Activated CD8-positive, alpha-beta T cell treated with anti-CD3 and anti-CD28 coated beads for 36 hours (primary cell): Measurements from ENCODE around the gene CCDC88B. TPM values are rescaled to one million over a fixed set of nuclear protein-coding genes. Genes with fewer than 3 reads are reported as not detected.
"Not testable (repeated sequence)": the region's sequence is repeated elsewhere in the genome, so short reads cannot be mapped to it uniquely, and the experiment has no call there.

ENCODE experiments used
- ATAC-seq: fragments of 200-7000 bp; cut with Tn5 transposase; one replicate; pipeline ENCODE4 v1.10.0; 2021; ENCODE audit warnings: mild to moderate bottlenecking, moderate library complexity
- CTCF ChIA-PET: fragments of 350-600 bp; sonication (Branson Sonifier 250); formaldehyde crosslinking; loops from one replicate; lab custom pipeline; 2021; ENCODE audit warnings: antibody characterized with exemption; lab: Charles Lee
- POLR2A ChIA-PET: fragments of 350-600 bp; sonication (Branson Sonifier 250); formaldehyde crosslinking; loops from one replicate; lab custom pipeline; 2021; ENCODE audit warnings: antibody characterized with exemption; lab: Charles Lee
- DNase-seq: peaks from one replicate; pipeline ENCODE4 v3.0.0-alpha.2; 2020
- H3K27ac Mint-ChIP-seq: one replicate; pipeline ENCODE4 v1.8.0; 2021; ENCODE audit warnings: mild to moderate bottlenecking, mixed read lengths
- H3K27me3 Mint-ChIP-seq: one replicate; pipeline ENCODE4 v1.8.0; 2021; ENCODE audit warnings: mixed read lengths
- H3K36me3 Mint-ChIP-seq: one replicate; pipeline ENCODE4 v1.8.0; 2021; ENCODE audit warnings: low read depth, mixed read lengths
- H3K4me1 Mint-ChIP-seq: one replicate; pipeline ENCODE4 v1.8.0; 2021; ENCODE audit warnings: low read depth, mixed read lengths
- H3K4me3 Mint-ChIP-seq: one replicate; pipeline ENCODE4 v1.8.0; 2021; ENCODE audit warnings: mild to moderate bottlenecking, moderate library complexity, mixed read lengths
- H3K9me3 Mint-ChIP-seq: one replicate; pipeline ENCODE4 v1.8.0; 2021; ENCODE audit warnings: mixed read lengths
- CTCF ChIP-seq: fragments of 200-600 bp; IDR thresholded peaks from one replicate; pipeline ENCODE4 v1.8.0; 2022; ENCODE audit warnings: antibody characterized with exemption, mild to moderate bottlenecking
- intact Hi-C: fragments of 100-400 bp; cut with micrococcal nuclease; formaldehyde crosslinking; loops from one replicate; pipeline ENCODE4 v1.10.0; 2022
- total RNA-seq, 2 experiments: library from RNA; stranded (reverse); gene quantifications; one replicate each; pipeline ENCODE4 v1.2.3, GENCODE V29; 2021

Gene CCDC88B
- total RNA-seq, 2 experiments from 2014 or later, result 65.8 to 76.1 TPM

GRCh38 chr11:64305075-64305690 is 34.8 kb upstream of the CCDC88B start, which contains the start of gene ESRRA:
Gene ESRRA, plus strand, starts transcription at chr11:64305524. Its CDS starts 1,656 bp downstream, at chr11:64307180.
- DNase-seq (peak; percentile 100), ATAC-seq (peak; percentile 84)
- Mint-ChIP-seq H3K27ac (peak within 1 kb of the TSS; percentile 97), H3K36me3 (peaks cover 16% of the 10 kb centered on the region), H3K4me1 (peaks cover 31% of the 10 kb centered on the region), H3K27me3 (peaks cover 13% of the 10 kb centered on the region), H3K9me3 (no peaks in the 10 kb centered on the region), H3K4me3 (peak within 1 kb of the TSS; percentile 90)
- CTCF ChIA-PET, result interaction anchor here (0.8 to 6.0 kb wide), 24 partner anchors 10 to 384 kb away, joined by 3 to 111 read pairs (median 6); partner anchors contain the start of genes BAD, DNAJC4, FERMT3 and GPR137
- POLR2A ChIA-PET, result interaction anchor here (0.8 to 5.3 kb wide), 16 partner anchors 12 to 1464 kb away, joined by 3 to 55 read pairs (median 6); partner anchors contain the start of genes BAD, FERMT3, FKBP2 and PRDX5
- no peak for TF ChIP-seq CTCF
- intact Hi-C loops, result loop anchor here (10.0 kb wide), 1 partner anchor 60 kb away; the partner anchor contains the start of genes FKBP2 and PPP1R14B

GRCh38 chr11:64305691-64306562 is 34.1 kb upstream of the CCDC88B start:
- Mint-ChIP-seq H3K27me3 (peaks cover 5% of the 10 kb centered on the region), H3K4me3 (peak overlapping the region; percentile 90), H3K4me1 (peaks cover 26% of the 10 kb centered on the region), H3K27ac (peak overlapping the region; percentile 89), H3K9me3 (no peaks in the 10 kb centered on the region), H3K36me3 (peaks cover 19% of the 10 kb centered on the region)
- no peak for TF ChIP-seq CTCF
- intact Hi-C loops, result loop anchor here (10.0 kb wide), 1 partner anchor 61 kb away; the partner anchor contains the start of genes FKBP2 and PPP1R14B
- ChIA-PET POLR2A (interaction anchor here (0.8 to 5.3 kb wide), 7 partner anchors 11 to 100 kb away, joined by 3 to 55 read pairs (median 6); partner anchors contain the start of genes CCDC88B, FERMT3, PRDX5 and TRMT112), CTCF (interaction anchor here (1.4 to 6.0 kb wide), 4 partner anchors 11 to 306 kb away, joined by 4 to 29 read pairs (median 8); partner anchors contain the start of genes PLCB3, PRDX5 and TRMT112)
- DNase-seq, result peak; percentile 76
- peak; percentile 3 for ATAC-seq

GRCh38 chr11:64306563-64306875 is 33.5 kb upstream of the CCDC88B start:
- Mint-ChIP-seq H3K9me3 (no peaks in the 10 kb centered on the region), H3K27ac (peak overlapping the region; percentile 89), H3K27me3 (peaks cover 4% of the 10 kb centered on the region), H3K4me1 (peaks cover 28% of the 10 kb centered on the region), H3K36me3 (peaks cover 21% of the 10 kb centered on the region), H3K4me3 (peak overlapping the region; percentile 90)
- no peak for TF ChIP-seq CTCF
- DNase-seq (no peak), ATAC-seq (no peak)
- CTCF ChIA-PET, result interaction anchor here (1.4 to 6.0 kb wide), 2 partner anchors 11 to 55 kb away, joined by 4 to 29 read pairs; partner anchors contain the start of genes PLCB3, PRDX5 and TRMT112
- POLR2A ChIA-PET, result interaction anchor here (0.8 to 4.8 kb wide), 3 partner anchors 10 to 35 kb away, joined by 3 to 35 read pairs (median 3); partner anchors contain the start of genes CCDC88B, PRDX5 and TRMT112
- intact Hi-C loops, result loop anchor here (10.0 kb wide), 1 partner anchor 62 kb away; the partner anchor contains the start of genes FKBP2 and PPP1R14B

- no peaks in the 10 kb centered on the region for H3K9me3 Mint-ChIP-seq
- DNase-seq (no peak), ATAC-seq (no peak)
- ChIA-PET POLR2A (interaction anchor here (0.8 to 4.8 kb wide), 3 partner anchors 10 to 34 kb away, joined by 3 to 35 read pairs (median 3); partner anchors contain the start of genes CCDC88B, PRDX5 and TRMT112), CTCF (interaction anchor here (1.1 to 6.0 kb wide), 3 partner anchors 10 to 55 kb away, joined by 3 to 29 read pairs (median 4); partner anchors contain the start of genes PLCB3, PRDX5 and TRMT112)
- intact Hi-C loops, result loop anchor here (10.0 kb wide), 1 partner anchor 62 kb away; the partner anchor contains the start of genes FKBP2 and PPP1R14B
- TF ChIP-seq CTCF, result no peak
- H3K27me3 Mint-ChIP-seq, result no peaks in the 10 kb centered on the region
- peaks cover 28% of the 10 kb centered on the region for H3K4me1 Mint-ChIP-seq
- H3K4me3 Mint-ChIP-seq, result peak overlapping the region; percentile 90
- H3K36me3 Mint-ChIP-seq, result peaks cover 21% of the 10 kb centered on the region
- H3K27ac Mint-ChIP-seq, result peak overlapping the region; percentile 89
Measured at GRCh38 chr11:64306876-64307622, 33.0 kb upstream of the CCDC88B start.

- Mint-ChIP-seq H3K27ac (peak overlapping the region; percentile 3), H3K4me1 (peaks cover 33% of the 10 kb centered on the region), H3K36me3 (peaks cover 23% of the 10 kb centered on the region), H3K4me3 (peak overlapping the region; percentile 7)
- intact Hi-C loops, result loop anchor here (10.0 kb wide), 1 partner anchor 63 kb away; the partner anchor contains the start of genes FKBP2 and PPP1R14B
- DNase-seq, H3K9me3 Mint-ChIP-seq, ATAC-seq, H3K27me3 Mint-ChIP-seq: not testable (repeated sequence)
- ChIA-PET POLR2A (interaction anchor here (4.8 kb wide), 1 partner anchor 9 kb away, joined by 35 read pairs; the partner anchor contains the start of genes PRDX5 and TRMT112), CTCF (interaction anchor here (1.1 to 6.0 kb wide), 2 partner anchors 9 to 24 kb away, joined by 3 to 29 read pairs; partner anchors contain the start of genes PRDX5 and TRMT112)
Measured at GRCh38 chr11:64307795-64308194, 32.2 kb upstream of the CCDC88B start.
